ENCODE data around the gene GPNMB.
"Not testable (repeated sequence)": the region's sequence is repeated elsewhere in the genome, so short reads cannot be mapped to it uniquely, and the experiment has no call there.

The GPNMB gene

GRCh38 chr7:23312141-23312540 lies 65.6 kb downstream of the GPNMB start:
- not testable (repeated sequence) for DNase-seq

- DNase-seq = no peak
Measured at GRCh38 chr7:23315366-23315765, 68.8 kb downstream of the GPNMB start.

All from stimulated activated CD4-positive, alpha-beta T cell treated with anti-CD3 and anti-CD28 coated beads, Interleukin-4, amount 100 ng/mL, for 4 hours (primary cell).